ENCODE results near the gene BACH1.

Gene BACH1

DNA sequence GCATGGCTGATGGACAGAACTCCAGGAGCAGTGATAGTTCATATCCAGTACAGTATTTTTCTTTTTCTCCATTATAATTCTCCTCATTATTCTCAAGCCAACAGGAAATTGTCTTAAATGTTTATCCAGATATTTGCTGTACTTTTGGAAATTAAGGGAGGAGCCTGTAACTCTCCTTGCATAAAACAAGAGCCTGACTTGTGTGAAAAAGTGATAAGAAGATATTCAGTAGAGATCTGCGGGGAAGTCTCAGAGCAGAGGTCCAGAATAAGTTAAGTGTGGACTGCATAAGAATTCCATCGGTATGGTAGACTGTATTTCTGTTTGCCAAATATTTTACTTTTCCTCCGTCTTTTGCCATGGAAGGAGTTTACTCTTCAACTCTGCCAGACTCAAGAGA lies 70.2 kb downstream of the BACH1 start:
- TF ChIP-seq, protein P1, sequence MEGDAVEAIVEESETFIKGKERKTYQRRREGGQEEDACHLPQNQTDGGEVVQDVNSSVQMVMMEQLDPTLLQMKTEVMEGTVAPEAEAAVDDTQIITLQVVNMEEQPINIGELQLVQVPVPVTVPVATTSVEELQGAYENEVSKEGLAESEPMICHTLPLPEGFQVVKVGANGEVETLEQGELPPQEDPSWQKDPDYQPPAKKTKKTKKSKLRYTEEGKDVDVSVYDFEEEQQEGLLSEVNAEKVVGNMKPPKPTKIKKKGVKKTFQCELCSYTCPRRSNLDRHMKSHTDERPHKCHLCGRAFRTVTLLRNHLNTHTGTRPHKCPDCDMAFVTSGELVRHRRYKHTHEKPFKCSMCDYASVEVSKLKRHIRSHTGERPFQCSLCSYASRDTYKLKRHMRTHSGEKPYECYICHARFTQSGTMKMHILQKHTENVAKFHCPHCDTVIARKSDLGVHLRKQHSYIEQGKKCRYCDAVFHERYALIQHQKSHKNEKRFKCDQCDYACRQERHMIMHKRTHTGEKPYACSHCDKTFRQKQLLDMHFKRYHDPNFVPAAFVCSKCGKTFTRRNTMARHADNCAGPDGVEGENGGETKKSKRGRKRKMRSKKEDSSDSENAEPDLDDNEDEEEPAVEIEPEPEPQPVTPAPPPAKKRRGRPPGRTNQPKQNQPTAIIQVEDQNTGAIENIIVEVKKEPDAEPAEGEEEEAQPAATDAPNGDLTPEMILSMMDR (IDR thresholded peaks at IDR 0.05; ENCODE audit: borderline replicate concordance, insufficient read depth, low read depth, low read length): no peak
- H3K4me3 ChIP-seq (ENCODE audit: low read depth, low read length): no peak overlapping the region

DNA sequence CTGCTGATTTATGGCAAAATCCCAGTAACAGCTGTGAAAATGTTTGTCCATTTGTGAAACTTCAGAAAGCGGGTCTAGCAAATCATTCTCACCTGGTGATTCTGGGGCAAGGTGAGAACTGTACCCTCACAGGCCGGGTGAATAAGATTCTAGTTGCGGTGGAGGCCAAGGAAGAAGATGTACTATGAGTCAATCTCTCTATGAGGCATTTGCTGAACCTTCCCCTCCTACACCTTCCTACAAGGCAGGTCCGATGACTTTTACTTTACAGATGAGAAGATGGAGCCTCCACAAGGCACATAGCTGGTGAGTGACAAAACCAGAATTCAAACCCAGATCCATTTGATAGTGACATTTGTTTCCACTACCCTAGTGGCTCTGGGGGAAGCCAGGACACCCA lies 72.7 kb downstream of the BACH1 start:
- no peak overlapping the region for H3K4me3 ChIP-seq (ENCODE audit: low read depth, low read length)
- TF ChIP-seq, protein P1 (IDR thresholded peaks at IDR 0.05; ENCODE audit: borderline replicate concordance, insufficient read depth, low read depth, low read length): no peak

DNA sequence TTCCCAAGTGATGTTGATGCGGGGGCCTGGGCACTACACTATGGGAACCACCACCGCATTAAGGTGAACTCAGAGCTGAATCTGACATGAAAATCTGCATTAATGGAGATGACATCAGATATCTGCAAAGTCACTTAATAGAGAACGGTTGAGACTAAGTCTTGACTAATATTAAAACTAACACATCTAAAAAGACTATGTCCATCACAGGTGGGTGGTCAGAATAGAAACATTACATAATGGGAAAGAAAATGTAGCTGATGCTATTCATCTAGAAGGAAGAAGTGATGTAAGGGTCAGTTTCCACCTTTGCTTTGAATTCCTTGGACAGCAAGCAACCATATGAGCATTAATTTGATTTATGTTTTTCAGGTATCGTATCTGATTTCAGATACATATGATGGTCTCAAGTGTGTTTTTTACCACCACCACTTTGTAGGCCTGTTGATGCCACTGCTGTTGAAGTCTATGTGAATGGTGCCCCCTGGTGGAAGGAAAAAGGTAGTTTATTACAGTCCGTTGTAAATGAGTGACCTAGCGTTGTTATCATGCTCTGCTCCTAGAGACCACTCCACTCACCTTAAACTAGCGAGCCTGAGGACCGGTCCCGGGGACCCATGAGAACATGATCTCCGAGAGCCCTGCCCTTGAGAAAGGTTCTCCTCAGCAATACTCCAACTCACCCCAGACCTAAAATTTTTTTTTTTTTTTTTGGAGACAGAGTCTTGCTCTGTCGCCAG lies 73.5 kb downstream of the BACH1 start:
- H3K4me3 ChIP-seq (ENCODE audit: low read depth, low read length): no peak overlapping the region
- TF ChIP-seq, protein P1 (IDR thresholded peaks at IDR 0.05; ENCODE audit: borderline replicate concordance, insufficient read depth, low read depth, low read length): peak; percentile 40; the same call in 1 of the 2 replicates

DNA sequence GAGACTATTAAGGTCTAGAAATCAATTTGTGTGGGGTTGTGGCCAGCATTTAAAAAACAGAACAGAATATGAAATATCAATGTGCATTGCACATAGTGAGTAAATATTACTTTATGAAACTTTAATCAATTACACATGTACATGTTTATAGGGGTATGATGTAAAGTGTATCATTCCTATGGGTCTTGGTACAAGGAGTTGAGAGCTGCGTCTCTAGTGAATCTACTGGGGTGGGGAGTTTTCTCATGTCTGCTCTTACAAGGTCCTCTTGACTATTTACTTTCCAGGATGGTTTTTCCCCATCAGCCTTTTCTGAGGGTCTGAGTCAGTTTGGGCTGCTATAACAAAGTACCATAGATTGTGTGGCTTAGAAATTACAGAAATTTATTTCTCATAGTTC lies 75.8 kb downstream of the BACH1 start:
- TF ChIP-seq, protein P1 (IDR thresholded peaks at IDR 0.05; ENCODE audit: borderline replicate concordance, insufficient read depth, low read depth, low read length): no peak
- H3K4me3 ChIP-seq (ENCODE audit: low read depth, low read length): no peak overlapping the region

DNA sequence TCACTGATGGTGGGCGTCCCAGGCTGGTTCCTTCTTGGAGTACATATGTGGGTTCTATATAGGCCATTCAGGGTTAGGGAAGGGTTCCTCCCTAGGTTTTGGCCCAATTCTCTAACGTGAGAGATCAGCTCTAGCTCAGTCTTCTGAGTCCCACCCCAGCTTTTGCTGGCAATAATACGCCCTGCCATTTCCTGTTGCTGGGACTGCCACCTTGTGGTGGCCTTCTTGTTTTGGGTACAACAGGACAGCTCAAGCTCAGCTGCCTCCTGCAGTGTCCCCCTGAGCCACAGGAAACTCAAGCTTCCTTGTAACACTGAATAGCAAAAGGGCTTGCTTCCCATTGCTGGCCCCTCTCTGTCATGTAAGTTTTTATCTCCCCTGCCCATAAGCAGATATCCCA lies 77.8 kb downstream of the BACH1 start:
- TF ChIP-seq, protein P1 (IDR thresholded peaks at IDR 0.05; ENCODE audit: borderline replicate concordance, insufficient read depth, low read depth, low read length): peak; percentile 59
- H3K4me3 ChIP-seq (ENCODE audit: low read depth, low read length): no peak overlapping the region

DNA sequence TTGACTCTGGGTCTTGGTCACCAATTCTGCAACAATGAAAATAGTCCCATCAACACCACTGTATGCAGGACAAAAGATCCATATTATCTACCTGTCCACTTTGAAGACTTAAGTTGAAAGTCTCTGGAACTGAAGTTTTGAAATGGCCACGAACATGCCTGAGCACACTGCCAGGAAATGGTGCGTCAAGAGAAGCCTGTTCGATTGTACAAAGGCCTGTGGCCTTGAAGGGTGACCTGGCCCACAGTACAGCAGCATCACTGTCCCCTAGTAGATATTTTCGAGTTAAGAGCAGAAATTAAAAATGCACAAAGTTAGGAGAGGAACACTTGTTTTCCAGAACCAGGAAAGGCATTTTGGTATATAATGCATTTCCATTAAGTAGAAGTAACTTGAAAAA lies 78.5 kb downstream of the BACH1 start:
- H3K4me3 ChIP-seq (ENCODE audit: low read depth, low read length): no peak overlapping the region
- TF ChIP-seq, protein P1 (IDR thresholded peaks at IDR 0.05; ENCODE audit: borderline replicate concordance, insufficient read depth, low read depth, low read length): no peak

DNA sequence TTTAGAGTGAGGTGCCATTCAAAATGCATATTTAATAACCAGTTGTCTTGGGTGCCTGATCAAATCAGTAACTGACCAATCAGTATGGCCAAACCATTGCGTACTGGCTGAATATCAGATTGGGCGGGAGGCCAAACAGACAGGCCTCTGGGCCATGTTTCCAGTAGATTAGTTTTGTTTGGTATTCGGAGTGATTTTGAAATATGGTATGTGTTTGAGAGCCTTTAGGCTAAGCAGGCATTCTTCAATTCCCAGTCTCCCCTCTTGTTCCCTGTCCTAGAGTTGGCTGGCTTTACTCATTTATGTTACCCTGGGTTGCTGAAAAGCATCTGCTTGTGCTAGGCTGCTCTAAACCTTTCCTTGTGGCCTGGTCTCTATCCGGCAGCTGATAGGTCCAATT lies 80.1 kb downstream of the BACH1 start:
- no peak overlapping the region for H3K4me3 ChIP-seq (ENCODE audit: low read depth, low read length)
- TF ChIP-seq, protein P1 (IDR thresholded peaks at IDR 0.05; ENCODE audit: borderline replicate concordance, insufficient read depth, low read depth, low read length): no peak

Measured in GM12875 (cell line).